ENCODE measurements around the gene TSPAN12. TPM values are rescaled to one million over a fixed set of nuclear protein-coding genes. Genes with fewer than 3 reads are reported as not detected.

Gene TSPAN12
- total RNA-seq, 1 experiment from 2014 or later, result 8.7 TPM

DNA sequence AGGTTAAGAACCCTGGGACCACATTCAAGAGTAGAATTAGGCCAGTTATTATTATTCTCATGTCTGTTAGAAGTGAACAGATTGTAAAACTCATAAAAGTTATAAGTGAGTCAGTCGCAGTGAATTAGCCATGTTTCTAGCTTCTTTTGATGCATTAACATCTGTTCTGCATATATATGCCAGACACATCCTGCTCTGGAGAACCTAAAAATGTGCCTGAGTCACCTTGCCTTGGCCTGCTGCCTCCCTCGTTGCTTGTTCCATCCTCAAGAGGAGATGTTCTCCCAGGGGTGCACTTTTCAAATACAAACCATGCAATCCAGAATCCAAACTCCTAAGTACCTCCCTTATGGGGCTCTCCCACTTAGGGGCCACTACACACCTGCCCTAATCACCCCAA, 14.8 kb downstream of the TSPAN12 start:
- no peak overlapping the region for H4K8ac ChIP-seq (replicated peaks; ENCODE audit: insufficient read length, low read depth, low read length)
- H3K79me2 ChIP-seq (ENCODE audit: insufficient read depth, low read length), result no peaks in the 10 kb centered on the region

More for the DNA sequence above, 14.8 kb downstream of the TSPAN12 start:
- Histone ChIP-seq H3K23ac (ENCODE audit: insufficient read length, low read depth, low read length) (no peak overlapping the region), H3K27me3 (ENCODE audit: insufficient read depth, low read length) (no peaks in the 10 kb centered on the region), H4K5ac (ENCODE audit: insufficient read length, low read depth, low read length) (no peak overlapping the region), H3K4ac (ENCODE audit: low read depth, low read length) (no peak overlapping the region), H2BK5ac (ENCODE audit: insufficient read length, low read length) (no peak overlapping the region), H2BK20ac (ENCODE audit: low read depth, low read length, poor library complexity, severe bottlenecking) (no peak overlapping the region), H3K18ac (ENCODE audit: insufficient read length, low read depth, low read length) (no peak overlapping the region), H3K9ac (ENCODE audit: extremely low read depth, insufficient read length, low read length) (no peak overlapping the region), H3K27ac (ENCODE audit: insufficient read length, low read depth, low read length) (no peak overlapping the region), H3K4me2 (ENCODE audit: insufficient read depth, insufficient read length, low read length) (no peak overlapping the region), H3K56ac (ENCODE audit: insufficient read length, low read depth, low read length) (no peak overlapping the region), H3K79me1 (ENCODE audit: insufficient read depth, low read depth, low read length, poor library complexity, severe bottlenecking) (no peaks in the 10 kb centered on the region), H3K23me2 (ENCODE audit: insufficient read length, low read depth, low read length, poor library complexity, severe bottlenecking) (no peaks in the 10 kb centered on the region), H2BK12ac (ENCODE audit: insufficient read length, low read depth, low read length) (no peak overlapping the region), H3K9me3 (ENCODE audit: control insufficient read depth, low read depth, low read length) (no peaks in the 10 kb centered on the region), H2BK120ac (ENCODE audit: low read depth, low read length, poor library complexity, severe bottlenecking) (no peak overlapping the region), H3T11ph (ENCODE audit: low read length) (no peak overlapping the region), H2AFZ (ENCODE audit: low read length) (no peak overlapping the region), H4K20me1 (ENCODE audit: control insufficient read depth, insufficient read depth, insufficient read length) (no peaks in the 10 kb centered on the region), H2AK5ac (ENCODE audit: insufficient read length, low read length) (no peak overlapping the region), H3K4me1 (ENCODE audit: insufficient read depth, low read length) (no peaks in the 10 kb centered on the region), H3K14ac (ENCODE audit: insufficient read depth, low read length) (no peak overlapping the region), H4K91ac (ENCODE audit: insufficient read length, low read depth, low read length) (no peak overlapping the region), H2BK15ac (ENCODE audit: low read depth, low read length) (no peak overlapping the region)
- DNase-seq, result no peak
- Mint-ChIP-seq H3K4me1 (peaks cover 41 to 45% of the 10 kb centered on the region in 2 experiments), H3K27me3 (ENCODE audit: low read depth) (no peaks in the 10 kb centered on the region), H3K4me3 (no peak overlapping the region), H3K27ac (no peak overlapping the region; a peak in 1 of 7 replicates), H3K9me3 (peaks cover 9 to 11% of the 10 kb centered on the region in 2 experiments; a peak in 4 of 5 replicates), H3K36me3 (ENCODE audit: insufficient read depth in 1 of 3, low read depth in 3 of 3) (peaks cover 19 to 24% (median 21%) of the 10 kb centered on the region in 3 experiments)
- no peak for TF ChIP-seq CTCF (conservative IDR thresholded peaks at IDR 0.05)
- WGBS (ENCODE audit: extremely low coverage, insufficient read length, low lambda C conversion rate), result no CpG with 5 or more reads among the region's 2 CpGs
